HG02678 (cell line): ENCODE results near the gene FRAT2.
A peak's percentile ranks its signal among the peaks of the same experiment; 100 is the strongest.

ENCODE experiments used
- ATAC-seq: cut with Tn5 transposase; IDR thresholded peaks from one replicate; pipeline ENCODE4 v1.9.1; 2021; ENCODE audit warnings: mild to moderate bottlenecking, moderate library complexity; ENCODE audit not compliant: unreplicated experiment

FRAT2 gene

GRCh38 chr10:97334370-97335175 lies at the start of gene FRAT2:
Gene FRAT2, minus strand, starts transcription at chr10:97334729. Its CDS starts 157 bp downstream, at chr10:97334572.
- peak; percentile 87 for ATAC-seq

DNA sequence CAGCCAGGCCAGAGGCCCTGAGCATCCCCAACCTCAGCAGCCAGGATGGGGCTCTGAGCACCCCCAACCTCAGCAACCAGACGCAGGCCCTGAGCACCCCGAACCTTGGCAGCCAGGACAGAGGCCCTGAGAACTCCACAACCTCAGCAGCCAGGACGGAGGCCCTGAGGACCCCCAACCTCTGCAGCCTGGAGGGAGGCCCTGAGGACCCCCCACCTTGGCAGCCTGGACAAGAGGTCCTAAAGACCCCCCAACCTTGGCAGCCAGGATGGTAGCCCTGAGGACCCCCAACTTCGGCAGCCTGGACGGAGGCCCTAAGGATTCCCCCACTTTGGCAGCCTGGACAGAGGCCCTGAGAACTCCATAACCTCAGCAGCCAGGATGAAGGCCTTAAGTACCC lies 49.6 kb upstream of the FRAT2 start:
- no peak for ATAC-seq

DNA sequence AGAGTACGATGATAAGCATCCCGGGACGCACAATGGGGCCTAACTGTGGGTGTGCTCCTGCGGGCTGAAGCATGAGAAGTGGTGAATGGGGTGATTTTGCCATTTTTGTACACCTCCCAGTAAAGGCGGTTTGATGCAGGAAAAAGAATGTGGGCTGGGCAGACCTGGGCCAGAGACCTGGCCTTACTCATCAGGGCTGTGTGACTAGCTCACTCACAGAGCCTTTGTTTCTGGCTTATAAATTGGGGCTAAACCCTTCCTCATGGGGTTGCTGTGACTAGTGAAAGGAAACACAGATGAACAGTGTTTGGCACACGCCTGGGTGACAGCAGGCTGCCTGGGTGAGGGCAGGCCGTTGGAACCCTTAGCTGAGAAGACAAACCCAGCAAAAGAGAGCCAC lies 48.6 kb upstream of the FRAT2 start:
- no peak for ATAC-seq

- no peak for ATAC-seq
Observed at GRCh38 chr10:97381626-97382025, 47.1 kb upstream of the FRAT2 start.

GRCh38 chr10:97380516-97380915 lies 46.0 kb upstream of the FRAT2 start:
- ATAC-seq = no peak

- no peak for ATAC-seq
Observed at GRCh38 chr10:97378933-97379921, 44.7 kb upstream of the FRAT2 start.

- no peak for ATAC-seq
Observed at GRCh38 chr10:97376413-97376812, 41.9 kb upstream of the FRAT2 start.

GRCh38 chr10:97373456-97373855 lies 38.9 kb upstream of the FRAT2 start:
- no peak for ATAC-seq

- ATAC-seq = no peak
Observed at GRCh38 chr10:97372233-97372875, 37.8 kb upstream of the FRAT2 start.

GRCh38 chr10:97371696-97372095 lies 37.2 kb upstream of the FRAT2 start:
- ATAC-seq = no peak

DNA sequence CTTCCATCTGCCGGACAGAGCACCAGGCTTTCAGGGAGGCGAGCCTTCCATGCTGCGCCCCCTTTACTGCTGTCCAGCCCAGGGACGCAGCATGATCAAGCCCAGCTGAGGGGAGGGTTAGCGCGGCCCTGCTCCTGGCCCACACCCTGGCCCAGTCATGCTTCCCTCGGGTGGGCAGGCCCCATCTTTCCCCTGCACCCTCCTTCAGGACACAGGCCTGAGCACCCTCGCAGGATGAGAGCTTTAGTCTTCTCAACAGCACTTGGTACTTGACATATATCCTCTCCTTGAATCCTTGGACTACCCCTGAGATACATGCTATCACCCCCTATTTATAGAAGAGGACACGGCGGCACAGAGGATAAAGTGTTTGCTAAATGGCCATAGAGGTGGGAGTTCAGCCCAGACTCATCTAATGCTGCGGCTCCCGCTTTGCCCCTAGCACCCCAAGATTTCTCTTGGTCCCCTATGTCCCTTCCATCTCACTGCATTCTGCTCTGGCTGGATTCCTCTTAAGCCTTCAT lies 32.7 kb upstream of the FRAT2 start:
- ATAC-seq = no peak

DNA sequence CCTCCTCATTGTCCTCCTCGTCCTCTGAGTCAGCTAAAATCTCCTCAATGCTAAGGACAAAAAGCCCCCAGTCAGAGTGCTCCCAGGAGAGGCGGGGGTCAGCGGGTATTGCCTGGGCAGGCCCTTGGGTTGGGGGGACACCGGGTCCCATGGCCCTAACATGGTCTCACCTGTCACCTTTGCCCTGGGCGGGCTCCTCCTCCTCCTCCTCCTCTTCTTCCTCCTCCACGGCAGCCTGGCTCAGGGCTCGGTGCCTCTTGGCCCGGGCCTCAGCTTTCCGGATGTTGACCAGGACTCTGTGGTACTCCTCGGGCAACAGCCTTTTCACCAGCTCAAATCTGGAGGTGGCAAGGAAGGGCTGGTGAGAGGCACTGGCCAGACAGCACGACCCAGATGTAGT lies 32.0 kb upstream of the FRAT2 start:
- no peak for ATAC-seq

GRCh38 chr10:97365761-97366351 lies 31.3 kb upstream of the FRAT2 start:
- no peak for ATAC-seq

- no peak for ATAC-seq
Observed at GRCh38 chr10:97363071-97363470, 28.5 kb upstream of the FRAT2 start.

DNA sequence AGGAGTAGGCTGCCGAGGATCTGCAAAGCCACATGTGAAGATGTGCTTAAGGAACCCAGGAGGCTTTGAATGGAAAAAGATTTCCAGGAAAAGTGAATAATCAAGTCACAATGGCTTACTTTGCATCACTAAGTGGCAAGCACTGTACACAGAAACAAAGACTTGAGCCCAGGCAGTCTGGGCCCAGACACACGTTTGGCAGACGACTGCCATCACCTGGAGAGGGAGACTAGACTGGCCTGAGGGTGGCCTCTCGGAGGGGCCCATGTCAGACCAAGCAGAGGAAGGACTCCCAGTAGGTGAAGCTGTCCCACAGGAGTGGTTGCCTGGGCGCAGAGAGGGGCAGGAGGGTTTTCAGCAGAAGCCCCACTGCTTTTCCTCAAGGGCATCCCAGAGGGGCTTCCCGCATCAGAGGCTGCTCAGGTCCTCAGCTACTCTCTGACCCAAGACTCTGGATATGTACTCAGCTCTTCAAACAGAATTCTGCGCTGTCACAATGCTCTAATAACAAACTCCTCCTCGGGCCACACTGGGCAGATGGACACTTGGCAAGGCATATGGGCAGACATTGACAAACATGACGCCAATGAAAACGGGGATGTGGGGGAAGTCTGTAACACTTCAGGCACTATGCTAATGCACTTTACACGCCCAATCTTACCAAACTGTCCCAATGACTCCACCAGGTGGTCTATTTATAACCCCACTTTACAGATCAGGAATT lies 27.9 kb upstream of the FRAT2 start:
- no peak for ATAC-seq

- no peak for ATAC-seq
Observed at GRCh38 chr10:97361537-97361901, 27.0 kb upstream of the FRAT2 start.

DNA sequence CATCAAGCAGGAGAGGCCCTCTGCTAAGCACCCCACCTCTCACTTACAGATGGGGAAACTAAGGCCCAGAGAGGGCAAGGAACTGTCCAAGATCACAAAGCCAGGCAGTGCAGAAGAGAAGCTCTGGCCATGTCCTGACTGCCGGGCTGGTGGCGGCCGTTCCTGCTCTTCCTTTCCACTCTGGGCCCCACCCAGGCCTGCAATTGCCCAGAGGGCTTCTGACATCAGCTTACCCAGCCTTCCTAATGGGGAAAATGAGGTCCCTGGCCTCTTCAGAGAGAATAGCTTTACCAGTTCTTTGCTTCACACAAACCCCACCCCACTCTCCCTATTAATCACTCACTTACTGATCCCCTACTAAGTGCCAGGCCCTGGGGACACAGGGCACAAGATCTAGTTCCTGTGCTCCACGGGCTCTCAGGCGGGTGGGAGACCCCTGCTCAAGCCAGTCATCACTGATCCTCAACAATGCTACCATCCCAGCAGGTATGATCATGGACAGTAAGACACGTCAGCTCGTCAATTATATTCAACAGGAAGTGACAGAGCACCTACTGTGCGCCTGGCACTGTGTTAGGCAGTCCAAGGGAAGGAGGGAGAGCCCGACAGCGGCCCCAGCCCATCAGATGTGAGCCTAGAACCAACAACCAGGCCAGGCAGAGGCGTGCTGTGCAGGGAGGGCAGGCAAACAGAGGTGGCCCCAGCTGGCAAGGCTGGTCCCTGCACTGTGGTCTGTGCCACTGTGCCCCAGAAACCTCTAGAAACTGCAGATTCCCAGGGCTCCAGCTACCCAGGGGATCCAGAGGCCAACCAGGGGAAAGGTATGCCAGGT lies 26.4 kb upstream of the FRAT2 start:
- ATAC-seq = no peak

- ATAC-seq = no peak
Observed at GRCh38 chr10:97358781-97359180, 24.3 kb upstream of the FRAT2 start.

DNA sequence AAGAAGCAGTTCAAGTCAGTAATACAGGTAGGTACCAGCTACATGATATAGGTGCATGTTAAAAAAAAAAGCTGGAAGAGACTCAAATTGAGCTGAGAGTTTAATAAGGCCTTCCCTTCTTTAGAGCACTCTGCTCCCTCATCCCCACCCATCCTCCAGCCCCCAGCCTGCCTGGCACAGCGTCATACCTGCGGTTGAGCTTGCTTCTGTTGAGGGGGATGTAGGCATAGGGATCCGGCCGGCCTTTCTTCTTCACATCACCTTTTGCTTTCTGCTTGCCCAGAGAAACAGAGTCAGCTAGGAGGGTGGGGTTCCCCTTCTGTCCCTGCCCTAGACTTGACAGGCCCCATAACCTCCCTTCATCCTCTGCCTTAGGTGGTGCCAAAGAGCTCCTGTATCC lies 23.8 kb upstream of the FRAT2 start:
- ATAC-seq = no peak
